Chondrocyte (in vitro differentiated cells): ENCODE data around the gene ALPL. TPM values are rescaled to one million over a fixed set of nuclear protein-coding genes. Genes with fewer than 3 reads are reported as not detected.

Experiments
- DNase-seq: peaks from one replicate; pipeline ENCODE4 v3.0.0; 2021; ENCODE audit warnings: mixed read lengths, low spot score
- H3K27ac Mint-ChIP-seq: one replicate; pipeline ENCODE4 v1.8.0; 2021; ENCODE audit warnings: mild to moderate bottlenecking, moderate library complexity, mixed read lengths; ENCODE audit not compliant: unreplicated experiment
- H3K27me3 Mint-ChIP-seq: 2 replicates; pipeline ENCODE4 v1.8.0; 2021; ENCODE audit warnings: low read depth, mixed read lengths
- H3K36me3 Mint-ChIP-seq: 2 replicates; pipeline ENCODE4 v1.8.0; 2021; ENCODE audit warnings: low read depth, mixed read lengths
- H3K4me1 Mint-ChIP-seq: 2 replicates; pipeline ENCODE4 v1.8.0; 2021; ENCODE audit warnings: low read depth, mild to moderate bottlenecking, mixed read lengths
- H3K4me3 Mint-ChIP-seq: one replicate; pipeline ENCODE4 v1.8.0; 2021; ENCODE audit warnings: mild to moderate bottlenecking, moderate library complexity, mixed read lengths; ENCODE audit not compliant: unreplicated experiment
- H3K9me3 Mint-ChIP-seq: 2 replicates; pipeline ENCODE4 v1.8.0; 2021; ENCODE audit warnings: low read depth, mixed read lengths
- CTCF ChIP-seq: fragments of 200-600 bp; sonication (generic); IDR thresholded peaks from 2 replicates; pipeline ENCODE4 v1.5.0; 2021; ENCODE audit warnings: antibody characterized with exemption, mild to moderate bottlenecking, moderate library complexity
- total RNA-seq: library from RNA; stranded (reverse); gene quantifications from 3 replicates; pipeline ENCODE4 v1.2.1, GENCODE V29; 2021

Gene ALPL
- total RNA-seq, 1 donor from 2014 or later = 19.2 TPM

- no peaks in the 10 kb centered on the region for H3K36me3 Mint-ChIP-seq
- H3K27me3 Mint-ChIP-seq = no peaks in the 10 kb centered on the region
- TF ChIP-seq CTCF = no peak
- DNase-seq = no peak
- H3K4me3 Mint-ChIP-seq = no peak overlapping the region
- no peak overlapping the region for H3K27ac Mint-ChIP-seq
- peaks cover 13% of the 10 kb centered on the region for H3K4me1 Mint-ChIP-seq
- H3K9me3 Mint-ChIP-seq = no peaks in the 10 kb centered on the region
Observed at GRCh38 chr1:21544095-21544494, 34.9 kb downstream of the ALPL start.

GRCh38 chr1:21546122-21546825 is 37.1 kb downstream of the ALPL start:
- Mint-ChIP-seq H3K36me3 (no peaks in the 10 kb centered on the region), H3K4me3 (no peak overlapping the region), H3K27ac (no peak overlapping the region), H3K9me3 (no peaks in the 10 kb centered on the region), H3K4me1 (peaks cover 23% of the 10 kb centered on the region), H3K27me3 (no peaks in the 10 kb centered on the region)
- DNase-seq = no peak
- TF ChIP-seq CTCF = no peak

GRCh38 chr1:21547876-21548275 is 38.7 kb downstream of the ALPL start:
- peaks cover 18% of the 10 kb centered on the region for H3K4me1 Mint-ChIP-seq
- H3K36me3 Mint-ChIP-seq = no peaks in the 10 kb centered on the region
- no peak overlapping the region for H3K27ac Mint-ChIP-seq
- no peaks in the 10 kb centered on the region for H3K9me3 Mint-ChIP-seq
- H3K4me3 Mint-ChIP-seq = no peak overlapping the region
- H3K27me3 Mint-ChIP-seq = no peaks in the 10 kb centered on the region
- no peak for DNase-seq
- no peak for TF ChIP-seq CTCF

GRCh38 chr1:21550097-21550496 is 40.9 kb downstream of the ALPL start:
- no peak overlapping the region for H3K4me3 Mint-ChIP-seq
- no peak for TF ChIP-seq CTCF
- no peaks in the 10 kb centered on the region for H3K27me3 Mint-ChIP-seq
- no peaks in the 10 kb centered on the region for H3K9me3 Mint-ChIP-seq
- H3K4me1 Mint-ChIP-seq = peaks cover 26% of the 10 kb centered on the region
- no peak overlapping the region for H3K27ac Mint-ChIP-seq
- no peaks in the 10 kb centered on the region for H3K36me3 Mint-ChIP-seq
- DNase-seq = no peak

- Mint-ChIP-seq H3K27ac (no peak overlapping the region), H3K4me3 (no peak overlapping the region), H3K27me3 (no peaks in the 10 kb centered on the region), H3K36me3 (no peaks in the 10 kb centered on the region), H3K4me1 (peaks cover 26% of the 10 kb centered on the region), H3K9me3 (no peaks in the 10 kb centered on the region)
- DNase-seq = no peak
- TF ChIP-seq CTCF = no peak
Observed at GRCh38 chr1:21550866-21551475, 41.7 kb downstream of the ALPL start.
